ENCODE measurements around the gene NCEH1. TPM values are rescaled to one million over a fixed set of nuclear protein-coding genes. Genes with fewer than 3 reads are reported as not detected.

NCEH1 gene
- total and polyA plus RNA-seq, 2 of the 13 experiments (the other 11 are each of a cell fraction or from before 2014, with no cell fraction given): 12.9 to 21.4 TPM

- TF ChIP-seq ZNF781 (CRISPR knock-in tag; IDR thresholded peaks at IDR 0.05; ENCODE audit: borderline replicate concordance, not compliant biosample characterization): peak; percentile 88
- peak; percentile 35; the same call in 1 of the 2 replicates for TF ChIP-seq RFXAP (CRISPR knock-in tag; IDR thresholded peaks at IDR 0.05; ENCODE audit: borderline replicate concordance)
- TF ChIP-seq PAF1 (CRISPR knock-in tag; IDR thresholded peaks at IDR 0.05): no peak
- TF ChIP-seq HNRNPL (IDR thresholded peaks at IDR 0.05; ENCODE audit: low read depth, low read length): peak; percentile 96
- TF ChIP-seq, protein P1, sequence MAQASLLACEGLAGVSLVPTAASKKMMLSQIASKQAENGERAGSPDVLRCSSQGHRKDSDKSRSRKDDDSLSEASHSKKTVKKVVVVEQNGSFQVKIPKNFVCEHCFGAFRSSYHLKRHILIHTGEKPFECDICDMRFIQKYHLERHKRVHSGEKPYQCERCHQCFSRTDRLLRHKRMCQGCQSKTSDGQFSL (CRISPR knock-in tag; IDR thresholded peaks at IDR 0.05): no peak
- TF ChIP-seq ZNF275 (CRISPR knock-in tag; IDR thresholded peaks at IDR 0.05; ENCODE audit: borderline replicate concordance): 0 out of 2 replicates have a peak, but pooled peaks have one; percentile 61
- TF ChIP-seq ZNF335 (CRISPR knock-in tag; IDR thresholded peaks at IDR 0.05): peak; percentile 38; the same call in 1 of the 2 replicates
- peak; percentile 83; the same call in 1 of the 2 replicates for TF ChIP-seq ZGPAT (CRISPR knock-in tag; IDR thresholded peaks at IDR 0.05)
- 0 out of 2 replicates have a peak, but pooled peaks have one; percentile 13 for TF ChIP-seq ZNF589 (CRISPR knock-in tag; conservative IDR thresholded peaks at IDR 0.05)
- TF ChIP-seq SRSF1 (optimal IDR thresholded peaks at IDR 0.05; ENCODE audit: low read depth, low read length): no peak
- peak; percentile 75 for TF ChIP-seq ZSCAN25 (CRISPR knock-in tag; IDR thresholded peaks at IDR 0.05)
- peak; percentile 75; the same call in 1 of the 2 replicates for TF ChIP-seq ZNF235 (CRISPR knock-in tag; IDR thresholded peaks at IDR 0.05; ENCODE audit: borderline replicate concordance)
- no peak for TF ChIP-seq ZBTB42 (CRISPR knock-in tag; IDR thresholded peaks at IDR 0.05)
- no peak for TF ChIP-seq ZNF670 (CRISPR knock-in tag; IDR thresholded peaks at IDR 0.05; ENCODE audit: borderline replicate concordance)
- TF ChIP-seq SP1 (IDR thresholded peaks at IDR 0.05): no peak
- TF ChIP-seq SP1 (CRISPR knock-in tag; IDR thresholded peaks at IDR 0.05): no peak; the same call in 1 of the 2 replicates
- TF ChIP-seq DMTF1 (CRISPR knock-in tag; IDR thresholded peaks at IDR 0.05): no peak
- TF ChIP-seq ZNF430 (CRISPR knock-in tag; IDR thresholded peaks at IDR 0.05): 0 out of 2 replicates have a peak, but pooled peaks have one; percentile 15
- peak; percentile 92 for TF ChIP-seq GABPB1 (CRISPR knock-in tag; IDR thresholded peaks at IDR 0.05)
- TF ChIP-seq KLF9 (CRISPR knock-in tag; IDR thresholded peaks at IDR 0.05; ENCODE audit: low read depth): 0 out of 2 replicates have a peak, but pooled peaks have one; percentile 80
- 0 out of 2 replicates have a peak, but pooled peaks have one; percentile 51 for TF ChIP-seq IRF9 (CRISPR knock-in tag; IDR thresholded peaks at IDR 0.05; ENCODE audit: borderline replicate concordance)
- TF ChIP-seq KDM3A (CRISPR knock-in tag; IDR thresholded peaks at IDR 0.05; ENCODE audit: low read depth): peak; percentile 82
Observed at GRCh38 chr3:172710664-172711453, at the start of gene NCEH1 (continued).
